AG04450 (cell line): Measurements from ENCODE around the gene ADAM23. TPM values are rescaled to one million over a fixed set of nuclear protein-coding genes. Genes with fewer than 3 reads are reported as not detected.

Source experiments
- CTCF ChIA-PET: fragments of 300-600, 350-600 bp; formaldehyde crosslinking; extraction: SDS; loops from one replicate; lab custom pipeline; 2022; ENCODE audit warnings: antibody characterized with exemption, inconsistent platforms; lab: Charles Lee
- POLR2A ChIA-PET: fragments of 350-600 bp; formaldehyde crosslinking; extraction: SDS; loops from one replicate; lab custom pipeline; 2021; ENCODE audit warnings: antibody characterized with exemption, inconsistent platforms; lab: Yijun Ruan, JAX
- DNase-seq: peaks from one replicate; pipeline ENCODE4 v3.0.0-alpha.2; 2011; ENCODE audit warnings: low read depth, low spot score
- H3K27ac ChIP-seq: one replicate; pipeline ENCODE4 v1.5.1; 2012; ENCODE audit warnings: low read depth, low read length, control low read depth
- H3K27me3 ChIP-seq: one replicate; pipeline ENCODE4 v1.6.0; 2012; ENCODE audit warnings: low read length; ENCODE audit not compliant: control insufficient read depth, insufficient read depth
- H3K4me3 ChIP-seq: 2 replicates; pipeline ENCODE4 v1.5.1; 2011; ENCODE audit warnings: mild to moderate bottlenecking, low read depth, low read length, control low read depth
- H3K9me3 ChIP-seq: 2 replicates; pipeline ENCODE4 v1.5.1; 2012; ENCODE audit warnings: low read length; ENCODE audit not compliant: control insufficient read depth, insufficient read depth
- polyA plus RNA-seq: library from polyadenylated mRNA; depleted of rRNA; stranded (reverse); fragments of >200 nt; gene quantifications from 2 replicates; pipeline ENCODE4 v1.2.3, GENCODE V29; 2011
- TF ChIP-seq, protein P1 (sequence below): IDR thresholded peaks from 2 replicates; pipeline ENCODE4 v1.5.1; 2011; ENCODE audit warnings: low read depth, low read length, control low read depth, inconsistent platforms

Gene ADAM23
- polyA plus RNA-seq, 1 experiment, result 6.6 TPM

- no peak overlapping the region for H3K4me3 ChIP-seq
- H3K9me3 ChIP-seq, result no peaks in the 10 kb centered on the region
- CTCF ChIA-PET, result no interaction called here
- H3K27ac ChIP-seq, result no peak overlapping the region
- POLR2A ChIA-PET, result no interaction called here
- TF ChIP-seq, protein P1, sequence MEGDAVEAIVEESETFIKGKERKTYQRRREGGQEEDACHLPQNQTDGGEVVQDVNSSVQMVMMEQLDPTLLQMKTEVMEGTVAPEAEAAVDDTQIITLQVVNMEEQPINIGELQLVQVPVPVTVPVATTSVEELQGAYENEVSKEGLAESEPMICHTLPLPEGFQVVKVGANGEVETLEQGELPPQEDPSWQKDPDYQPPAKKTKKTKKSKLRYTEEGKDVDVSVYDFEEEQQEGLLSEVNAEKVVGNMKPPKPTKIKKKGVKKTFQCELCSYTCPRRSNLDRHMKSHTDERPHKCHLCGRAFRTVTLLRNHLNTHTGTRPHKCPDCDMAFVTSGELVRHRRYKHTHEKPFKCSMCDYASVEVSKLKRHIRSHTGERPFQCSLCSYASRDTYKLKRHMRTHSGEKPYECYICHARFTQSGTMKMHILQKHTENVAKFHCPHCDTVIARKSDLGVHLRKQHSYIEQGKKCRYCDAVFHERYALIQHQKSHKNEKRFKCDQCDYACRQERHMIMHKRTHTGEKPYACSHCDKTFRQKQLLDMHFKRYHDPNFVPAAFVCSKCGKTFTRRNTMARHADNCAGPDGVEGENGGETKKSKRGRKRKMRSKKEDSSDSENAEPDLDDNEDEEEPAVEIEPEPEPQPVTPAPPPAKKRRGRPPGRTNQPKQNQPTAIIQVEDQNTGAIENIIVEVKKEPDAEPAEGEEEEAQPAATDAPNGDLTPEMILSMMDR, result no peak
- H3K27me3 ChIP-seq, result no peaks in the 10 kb centered on the region
- DNase-seq, result no peak
Measured at GRCh38 chr2:206572725-206573124, 129.4 kb downstream of the ADAM23 start.

GRCh38 chr2:206573793-206574192 is 130.5 kb downstream of the ADAM23 start:
- Histone ChIP-seq H3K27ac (no peak overlapping the region), H3K9me3 (no peaks in the 10 kb centered on the region), H3K27me3 (no peaks in the 10 kb centered on the region), H3K4me3 (no peak overlapping the region)
- CTCF ChIA-PET, result no interaction called here
- TF ChIP-seq, protein P1, result no peak
- POLR2A ChIA-PET, result no interaction called here
- no peak for DNase-seq

DNA sequence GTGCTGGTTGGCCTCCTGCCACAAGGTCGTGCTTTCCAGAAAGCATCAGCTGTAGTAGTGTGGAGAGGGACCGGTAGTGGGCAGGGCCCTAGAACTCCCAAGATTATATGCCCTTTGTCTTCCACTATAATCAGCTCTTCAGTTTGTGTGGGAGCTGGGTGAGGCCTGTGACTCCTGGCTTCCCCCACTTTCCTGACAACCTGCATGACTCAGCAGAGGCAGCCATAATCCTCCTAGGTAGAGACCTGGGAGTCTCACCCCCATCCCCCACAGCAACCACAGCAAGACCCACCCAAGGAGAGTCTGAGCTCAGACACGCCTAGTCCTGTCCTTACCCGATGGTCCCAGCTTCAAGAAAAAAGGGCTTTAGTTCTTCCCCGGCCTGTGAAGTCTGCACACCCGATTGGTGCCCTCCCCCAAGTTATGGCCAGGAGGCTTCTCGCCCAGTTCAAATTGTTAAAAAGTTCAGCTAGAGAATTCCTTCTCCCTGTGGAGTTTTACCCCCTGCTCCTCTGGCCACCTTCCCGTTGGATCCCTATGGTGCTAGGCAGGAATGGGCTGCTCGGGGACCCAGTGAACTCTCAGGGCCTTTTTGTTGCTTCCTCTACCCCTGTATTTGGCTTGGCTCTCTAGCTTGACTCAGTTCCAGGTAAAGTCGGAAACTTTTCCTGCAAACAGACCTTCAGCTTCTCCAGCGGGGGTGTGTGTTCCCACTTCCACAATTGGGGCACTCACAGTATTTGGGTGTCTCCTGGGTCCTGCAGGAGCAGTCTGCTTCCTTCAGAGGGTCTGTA is 141.2 kb downstream of the ADAM23 start:
- DNase-seq, result no peak
- no peak overlapping the region for H3K4me3 ChIP-seq
- CTCF ChIA-PET, result no interaction called here
- H3K27me3 ChIP-seq, result no peaks in the 10 kb centered on the region
- TF ChIP-seq, protein P1, result no peak
- H3K9me3 ChIP-seq, result no peaks in the 10 kb centered on the region
- H3K27ac ChIP-seq, result no peak overlapping the region
- POLR2A ChIA-PET, result no interaction called here

GRCh38 chr2:206585335-206585734 is 142.0 kb downstream of the ADAM23 start:
- ChIA-PET POLR2A (no interaction called here), CTCF (no interaction called here)
- Histone ChIP-seq H3K9me3 (no peaks in the 10 kb centered on the region), H3K27me3 (no peaks in the 10 kb centered on the region), H3K27ac (no peak overlapping the region), H3K4me3 (no peak overlapping the region)
- TF ChIP-seq, protein P1, result no peak
- no peak for DNase-seq

DNA sequence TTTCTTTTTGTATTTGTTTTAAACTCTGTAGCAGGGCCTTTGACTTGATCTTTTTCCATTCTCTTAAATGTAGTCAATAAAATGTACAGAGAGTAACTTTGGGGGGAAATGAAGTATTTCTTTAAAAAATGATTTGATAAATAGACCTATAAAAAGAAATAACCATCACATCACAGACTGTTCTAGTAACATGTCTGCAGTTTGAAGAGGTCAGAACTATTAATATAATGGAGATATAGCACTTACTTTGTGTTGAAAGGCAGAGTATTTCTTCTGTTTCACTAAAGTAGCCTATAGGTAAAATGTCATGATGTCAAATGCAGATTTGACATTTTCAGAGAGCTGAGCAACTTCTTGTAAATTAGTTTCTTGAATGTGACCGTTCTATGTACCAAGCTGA is 143.3 kb downstream of the ADAM23 start:
- H3K4me3 ChIP-seq, result no peak overlapping the region
- no peak for DNase-seq
- TF ChIP-seq, protein P1, result no peak
- no peaks in the 10 kb centered on the region for H3K9me3 ChIP-seq
- no peak overlapping the region for H3K27ac ChIP-seq
- POLR2A ChIA-PET, result no interaction called here
- CTCF ChIA-PET, result no interaction called here
- no peaks in the 10 kb centered on the region for H3K27me3 ChIP-seq
